Measurements from ENCODE around the gene CHD2.
"Not testable (repeated sequence)": the region's sequence is repeated elsewhere in the genome, so short reads cannot be mapped to it uniquely, and the experiment has no call there.

The CHD2 gene

DNA sequence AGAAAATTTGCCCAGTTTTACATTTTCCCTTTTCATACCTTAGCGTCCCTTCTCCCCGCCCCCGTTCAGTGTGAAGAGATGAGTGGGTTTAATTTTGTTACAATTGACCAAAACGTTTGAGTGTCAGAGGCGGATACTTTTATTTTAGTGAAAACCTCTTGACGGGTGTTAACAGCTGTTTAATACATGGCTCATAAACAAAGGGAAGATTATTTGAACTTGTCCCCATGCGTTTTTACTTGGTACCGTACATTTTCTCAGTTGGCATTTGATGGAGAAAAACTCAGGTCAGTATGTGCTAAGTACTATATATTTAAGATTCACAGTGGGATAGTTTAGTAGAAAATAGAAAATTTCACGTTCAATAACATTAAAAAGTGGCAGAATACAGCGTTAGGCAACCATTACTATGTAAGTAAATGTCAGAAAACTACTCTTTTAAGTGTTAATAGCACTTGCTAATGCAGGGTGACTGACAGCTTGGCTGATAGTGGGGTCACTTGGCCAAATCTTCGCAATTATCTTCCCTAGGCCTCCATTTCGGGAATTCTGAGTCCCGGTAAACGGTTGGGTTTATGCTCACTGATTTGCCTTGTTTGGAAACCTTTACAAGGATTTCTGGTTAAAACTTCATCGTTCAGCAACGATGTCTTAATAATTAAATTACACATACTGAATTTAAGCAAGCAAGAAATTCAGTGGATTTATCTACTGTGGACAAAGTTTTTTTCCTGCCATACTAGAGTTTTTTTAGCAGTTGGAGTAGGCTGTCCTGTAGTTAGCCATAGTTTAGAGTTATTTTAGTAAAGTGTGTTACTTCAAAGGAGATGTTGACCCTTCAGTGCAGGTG is 4.8 kb downstream of the CHD2 start:
- in situ Hi-C loops (cut with HindIII; ENCODE audit: low sequenced_read_pairs), result no loop called here

DNA sequence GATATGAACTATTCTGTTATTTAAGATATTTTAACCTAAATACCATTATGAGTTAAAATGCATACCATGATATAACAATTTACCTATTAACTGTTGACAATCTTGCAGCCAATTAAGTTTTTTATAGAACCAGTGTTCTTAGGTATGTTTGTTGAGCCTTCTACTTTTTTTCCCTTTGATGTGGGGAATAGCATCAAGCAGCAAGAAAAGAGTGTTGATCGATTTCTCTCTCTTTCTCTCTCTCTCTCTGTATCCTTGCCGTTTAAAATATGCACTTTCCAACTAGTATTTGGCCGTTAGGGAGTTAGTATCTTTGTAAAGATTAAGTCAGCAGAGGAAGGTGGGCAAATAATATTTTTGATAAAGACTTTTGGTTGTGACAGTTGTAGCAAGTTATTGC is 5.9 kb downstream of the CHD2 start:
- in situ Hi-C loops (cut with HindIII; ENCODE audit: low sequenced_read_pairs), result no loop called here

DNA sequence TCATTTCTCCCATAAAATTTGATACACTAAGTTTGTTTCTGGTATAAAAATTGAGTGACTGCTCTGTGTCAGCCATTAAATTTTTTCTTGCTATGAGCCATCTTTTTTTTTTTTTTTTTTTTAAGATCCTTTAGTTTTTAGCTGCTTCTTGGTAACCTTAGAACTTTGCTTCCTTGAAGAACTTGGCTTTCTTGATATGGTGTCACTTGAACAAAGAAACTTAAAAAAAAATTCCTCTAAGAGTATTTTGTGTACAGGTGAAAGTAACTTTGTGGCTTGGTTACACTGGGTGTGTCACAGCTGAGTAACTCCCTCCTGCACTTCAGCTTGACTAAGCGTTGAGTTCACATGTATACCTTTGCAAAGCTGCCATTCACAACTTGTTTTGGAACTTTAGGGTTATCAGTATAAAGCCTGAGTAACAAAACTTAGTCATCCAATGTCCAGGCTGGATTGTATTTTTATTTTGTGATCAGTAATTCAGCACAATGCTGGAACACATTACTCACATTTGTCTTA is 6.5 kb downstream of the CHD2 start:
- in situ Hi-C loops (cut with HindIII; ENCODE audit: low sequenced_read_pairs), result no loop called here

DNA sequence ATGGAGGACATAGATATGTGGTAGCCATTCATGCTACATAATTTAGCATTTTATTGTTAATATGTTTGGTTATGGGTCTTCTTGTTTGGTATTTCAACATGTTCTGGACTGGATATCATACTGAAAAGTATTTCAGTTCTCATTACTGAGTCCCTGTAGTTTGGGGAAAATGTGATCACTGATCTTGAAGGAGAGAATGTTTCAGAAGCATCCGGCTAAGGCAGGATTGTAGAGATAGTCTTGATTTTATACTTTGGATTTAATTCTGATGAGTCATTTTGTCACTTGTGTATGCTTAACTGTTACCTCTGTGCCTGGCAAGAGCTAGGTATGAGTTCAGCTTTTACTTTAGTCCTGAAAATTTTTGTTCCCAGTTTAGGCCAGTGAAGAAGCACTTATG is 7.1 kb downstream of the CHD2 start:
- in situ Hi-C loops (cut with HindIII; ENCODE audit: low sequenced_read_pairs), result no loop called here

DNA sequence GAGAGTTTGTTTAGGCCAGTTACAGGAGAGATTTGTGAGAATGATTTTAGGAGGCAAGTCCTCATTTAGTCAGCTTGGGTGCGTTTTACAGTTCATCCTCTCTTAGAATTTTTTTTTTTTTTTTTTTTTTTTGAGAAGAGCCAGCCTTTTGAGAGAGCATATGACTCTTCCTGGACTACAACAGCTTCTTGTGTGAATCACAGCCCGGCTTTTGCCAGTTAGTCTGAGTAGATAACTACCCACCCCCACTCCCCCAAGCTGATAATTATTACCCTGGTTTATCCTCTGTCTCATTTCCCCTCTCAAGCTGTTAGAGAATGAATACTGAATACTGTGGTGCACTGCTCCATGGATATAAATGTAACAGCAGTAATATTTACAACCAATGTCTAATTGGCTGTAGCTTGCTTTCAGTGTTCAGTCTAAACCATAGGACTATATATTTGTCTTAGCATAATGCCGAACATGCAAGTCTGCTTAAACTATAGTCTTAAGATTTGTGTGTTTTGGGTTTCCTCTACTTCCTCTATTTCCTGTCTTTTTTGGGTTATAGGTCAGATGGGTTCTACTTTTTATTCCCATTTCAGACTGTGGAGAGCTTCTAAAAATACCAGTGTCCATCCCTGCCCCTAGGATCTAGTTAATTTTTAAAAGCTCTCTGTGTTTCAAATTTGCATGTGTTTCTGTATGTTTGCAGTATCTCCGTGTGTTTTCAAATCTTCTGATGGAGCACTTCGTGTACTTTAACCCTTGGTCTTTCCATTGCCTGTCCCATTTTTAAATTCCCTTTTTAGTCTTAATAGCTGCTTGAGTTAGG is 8.0 kb downstream of the CHD2 start:
- in situ Hi-C loops (cut with HindIII; ENCODE audit: low sequenced_read_pairs), result no loop called here

DNA sequence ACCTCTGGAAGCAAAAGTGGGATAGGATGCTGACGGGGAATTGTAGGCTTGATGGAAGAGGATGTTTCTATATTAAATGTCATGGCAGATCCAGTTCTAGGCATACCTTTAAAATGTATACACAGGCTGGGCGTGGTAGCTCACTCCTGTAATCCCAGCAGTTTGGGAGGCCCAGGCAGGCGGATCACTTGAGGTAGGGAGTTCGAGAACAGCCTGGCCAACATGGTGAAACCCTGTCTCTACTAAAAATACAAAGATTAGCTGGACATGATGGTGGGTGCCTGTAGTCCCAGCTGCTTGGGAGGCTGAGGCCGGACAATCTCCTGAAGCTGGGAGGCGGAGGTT is 8.6 kb downstream of the CHD2 start:
- in situ Hi-C loops (cut with HindIII; ENCODE audit: low sequenced_read_pairs), result no loop called here

DNA sequence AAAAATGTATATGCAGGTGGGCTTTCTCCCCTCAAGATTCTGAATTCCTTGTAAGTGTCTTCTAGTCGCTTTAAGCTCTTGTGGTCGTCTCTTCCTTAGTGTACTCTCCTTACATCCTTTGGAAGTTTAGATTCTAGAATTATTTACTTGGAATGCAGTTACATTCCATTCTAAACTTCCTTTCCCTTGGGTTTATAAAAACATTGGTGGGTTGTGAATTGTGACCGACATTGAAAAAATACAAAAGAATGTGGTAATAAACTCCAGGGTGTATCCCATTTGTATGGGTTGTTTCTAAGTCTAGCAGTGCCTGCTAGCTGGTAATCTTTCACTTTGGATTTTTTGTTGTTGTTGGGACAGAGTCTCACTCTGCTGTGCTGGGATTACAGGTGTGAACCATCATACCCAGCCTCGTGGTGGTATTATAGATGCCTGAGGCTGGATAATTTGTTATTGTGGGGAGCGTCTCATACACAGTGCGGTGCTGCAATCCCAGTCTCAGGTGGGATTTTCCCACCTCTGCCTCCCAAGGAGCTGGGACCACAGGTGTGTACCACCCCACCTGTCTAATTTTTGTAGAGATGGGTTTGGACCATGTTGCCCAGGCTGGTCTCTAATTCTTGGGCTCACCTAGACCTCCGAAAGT is 9.1 kb downstream of the CHD2 start:
- in situ Hi-C loops (cut with HindIII; ENCODE audit: low sequenced_read_pairs), result no loop called here

DNA sequence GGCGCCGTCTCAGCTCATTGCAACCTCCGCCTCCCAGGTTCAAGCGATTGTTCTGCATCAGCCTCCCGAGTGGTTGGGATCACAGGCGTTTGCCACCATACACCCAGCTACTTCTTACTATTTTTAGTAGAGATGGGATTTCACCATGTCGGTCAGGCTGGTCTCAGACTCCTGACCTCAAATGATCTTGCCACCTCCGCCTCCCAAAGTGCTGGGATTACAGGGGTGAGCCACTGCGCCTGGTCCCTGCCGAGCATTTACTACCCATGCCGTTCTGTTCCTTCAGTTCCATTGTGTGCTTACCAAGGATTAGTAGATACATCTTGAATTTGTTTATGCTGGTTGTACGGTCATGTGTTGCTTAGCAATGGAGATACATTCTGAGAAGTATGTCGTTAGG is 10.3 kb downstream of the CHD2 start:
- in situ Hi-C loops (cut with HindIII; ENCODE audit: low sequenced_read_pairs), result no loop called here

DNA sequence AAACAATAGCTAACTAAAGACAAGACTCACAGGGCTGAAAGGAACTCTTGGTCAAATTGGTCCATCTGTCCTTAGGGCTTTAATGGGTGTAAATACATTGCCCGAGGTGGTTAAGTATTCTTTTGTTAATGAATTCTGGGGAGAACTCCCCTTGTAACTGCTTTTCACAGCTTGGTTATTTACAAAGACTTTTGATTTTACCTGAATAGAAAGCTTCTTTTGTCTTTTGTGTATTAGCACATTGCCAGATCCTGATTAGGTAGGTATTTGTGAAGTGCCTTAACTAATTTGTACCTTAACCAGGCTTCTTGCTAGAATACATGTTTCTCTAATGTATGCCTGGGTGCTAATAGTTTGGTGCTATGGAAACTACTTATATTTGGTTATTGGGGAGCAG is 14.0 kb downstream of the CHD2 start:
- in situ Hi-C loops (cut with HindIII; ENCODE audit: low sequenced_read_pairs), result no loop called here

DNA sequence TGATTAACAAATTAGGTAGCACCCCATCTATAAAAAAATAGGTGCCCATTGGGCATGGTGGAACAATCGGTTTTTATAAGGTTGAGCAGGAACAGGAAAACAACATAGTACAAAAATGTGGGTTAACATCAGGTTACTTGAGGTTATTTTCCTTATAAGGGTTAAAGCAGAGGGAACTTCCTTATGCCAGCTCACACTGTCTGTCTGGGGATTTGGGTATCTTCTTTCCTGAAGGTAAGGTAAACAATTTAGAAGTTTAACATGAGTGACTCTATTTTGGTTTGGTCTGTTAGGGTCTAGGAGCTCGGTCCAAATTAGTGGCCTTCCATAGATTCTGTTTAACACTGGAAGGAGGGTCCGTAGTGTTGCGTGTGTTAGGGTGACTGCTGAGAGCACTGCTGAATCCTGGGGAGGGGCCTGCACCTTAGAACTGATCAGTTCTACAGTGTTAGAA is 14.7 kb downstream of the CHD2 start:
- in situ Hi-C loops (cut with HindIII; ENCODE audit: low sequenced_read_pairs), result no loop called here

DNA sequence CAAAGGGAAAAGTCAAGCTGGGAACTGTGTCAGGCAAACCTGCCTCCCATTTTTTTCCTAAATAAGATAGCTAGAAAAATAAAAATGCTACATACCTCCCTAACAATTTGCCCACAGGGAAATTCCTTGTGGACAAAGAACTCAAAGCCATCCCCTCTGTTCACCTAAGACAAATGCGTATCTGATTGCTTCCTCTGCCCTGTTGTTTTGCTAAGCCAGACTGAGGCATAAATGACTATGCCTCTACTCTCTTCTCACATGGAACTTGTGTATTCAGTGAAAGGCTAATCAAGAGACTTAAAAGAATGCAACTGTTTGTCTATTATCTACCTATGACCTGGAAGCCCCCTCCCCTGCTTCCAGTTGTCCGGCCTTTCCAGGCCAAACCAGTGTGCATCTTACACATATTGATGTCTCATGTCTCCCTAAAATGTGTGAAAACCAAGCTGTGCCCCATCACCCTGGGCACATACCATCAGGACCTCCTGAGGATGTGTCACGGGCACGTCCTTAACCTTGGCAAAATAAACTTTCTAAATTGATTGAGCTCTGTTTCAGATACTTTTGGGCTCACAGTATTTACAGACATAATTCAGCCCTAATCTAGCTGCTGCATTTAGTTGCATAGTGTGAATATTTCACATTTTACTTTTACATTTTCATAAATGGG is 15.8 kb downstream of the CHD2 start:
- in situ Hi-C loops (cut with HindIII; ENCODE audit: low sequenced_read_pairs), result no loop called here

DNA sequence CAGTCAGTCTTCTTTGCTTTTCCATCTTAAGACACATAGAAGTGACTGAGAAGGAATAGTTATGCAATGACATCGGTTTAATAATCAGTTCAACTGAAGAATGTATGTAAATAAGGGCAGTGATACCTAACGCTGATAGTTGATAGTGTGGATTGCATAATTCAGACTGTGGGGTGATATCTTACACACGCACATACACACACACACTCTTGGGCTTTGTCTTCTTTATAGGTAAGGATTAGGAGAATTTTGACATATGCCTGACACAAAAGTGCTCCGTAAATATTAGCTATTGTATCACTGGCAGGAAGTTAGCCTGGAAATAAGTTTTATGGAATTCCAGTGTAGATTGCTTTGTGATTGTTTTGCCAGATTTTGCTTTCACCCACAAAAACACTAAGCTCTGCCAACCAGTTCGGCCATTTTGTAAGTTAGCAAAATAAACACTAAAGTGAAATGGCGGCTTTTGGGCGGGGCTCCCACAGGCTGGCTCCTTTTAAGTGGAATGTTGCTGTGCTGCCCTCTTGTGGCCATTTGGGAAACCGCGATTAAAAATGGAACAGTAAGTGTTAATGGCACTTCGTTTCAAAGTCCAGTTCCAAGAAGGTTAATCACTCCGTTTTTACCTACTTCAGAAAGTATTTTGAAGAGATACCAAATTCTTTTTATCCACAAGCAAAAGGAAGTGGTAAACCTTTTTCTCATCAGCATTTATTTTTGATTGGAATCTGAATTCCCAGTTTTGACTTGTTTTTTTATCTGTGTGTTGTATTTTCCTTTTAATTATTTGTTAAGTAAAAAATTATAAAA is 17.7 kb downstream of the CHD2 start:
- in situ Hi-C loops (cut with HindIII; ENCODE audit: low sequenced_read_pairs), result no loop called here

DNA sequence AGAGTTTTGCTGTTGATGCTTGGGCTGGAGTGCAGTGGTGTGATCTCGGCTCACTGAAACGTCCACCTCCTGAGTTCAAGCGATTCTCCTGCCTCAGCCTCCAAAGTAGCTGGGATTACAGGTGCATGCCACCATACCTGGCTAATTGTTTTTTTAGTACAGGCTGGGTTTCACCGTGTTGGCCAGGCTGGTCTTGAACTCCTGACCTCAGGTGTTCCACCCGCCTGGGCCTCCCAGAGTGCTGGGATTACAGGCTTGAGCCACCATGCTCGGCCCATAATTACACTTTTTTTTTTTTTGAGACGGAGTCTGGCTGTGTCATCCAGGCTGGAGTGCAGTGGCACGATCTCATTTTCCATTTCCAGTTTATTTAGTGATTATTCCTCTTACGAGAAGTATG is 18.8 kb downstream of the CHD2 start:
- in situ Hi-C loops (cut with HindIII; ENCODE audit: low sequenced_read_pairs), result not testable (repeated sequence)

DNA sequence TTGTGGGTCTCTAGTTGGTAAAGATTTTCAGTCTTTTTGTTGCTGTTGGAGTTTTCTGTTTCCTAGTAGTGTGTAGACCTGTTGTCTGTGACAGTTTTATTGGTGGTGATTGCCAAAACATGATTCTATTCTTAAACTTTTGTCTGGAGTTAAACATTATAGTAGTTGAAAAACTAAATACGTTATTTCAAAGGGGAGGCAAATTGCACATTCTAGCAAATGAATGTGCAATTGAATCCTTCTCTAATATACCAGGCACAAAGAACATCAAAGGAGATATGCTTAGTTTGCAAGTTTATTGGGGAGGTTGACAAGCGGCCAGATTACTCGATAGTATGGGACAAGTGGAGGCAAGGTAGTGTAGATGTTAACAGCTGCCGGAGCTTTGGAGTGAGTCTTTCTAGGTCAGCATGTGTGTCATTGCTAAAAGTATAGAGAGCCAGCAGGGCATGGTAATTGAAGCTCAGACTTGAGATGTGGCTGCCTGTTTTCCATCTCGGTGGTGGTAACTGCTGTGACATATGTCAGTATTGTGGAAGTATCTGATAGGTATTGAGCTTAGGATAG is 20.6 kb downstream of the CHD2 start:
- in situ Hi-C loops (cut with HindIII; ENCODE audit: low sequenced_read_pairs), result loop anchor here (10.0 kb wide), 1 partner anchor 136 kb away; no protein-coding TSS in a partner anchor

DNA sequence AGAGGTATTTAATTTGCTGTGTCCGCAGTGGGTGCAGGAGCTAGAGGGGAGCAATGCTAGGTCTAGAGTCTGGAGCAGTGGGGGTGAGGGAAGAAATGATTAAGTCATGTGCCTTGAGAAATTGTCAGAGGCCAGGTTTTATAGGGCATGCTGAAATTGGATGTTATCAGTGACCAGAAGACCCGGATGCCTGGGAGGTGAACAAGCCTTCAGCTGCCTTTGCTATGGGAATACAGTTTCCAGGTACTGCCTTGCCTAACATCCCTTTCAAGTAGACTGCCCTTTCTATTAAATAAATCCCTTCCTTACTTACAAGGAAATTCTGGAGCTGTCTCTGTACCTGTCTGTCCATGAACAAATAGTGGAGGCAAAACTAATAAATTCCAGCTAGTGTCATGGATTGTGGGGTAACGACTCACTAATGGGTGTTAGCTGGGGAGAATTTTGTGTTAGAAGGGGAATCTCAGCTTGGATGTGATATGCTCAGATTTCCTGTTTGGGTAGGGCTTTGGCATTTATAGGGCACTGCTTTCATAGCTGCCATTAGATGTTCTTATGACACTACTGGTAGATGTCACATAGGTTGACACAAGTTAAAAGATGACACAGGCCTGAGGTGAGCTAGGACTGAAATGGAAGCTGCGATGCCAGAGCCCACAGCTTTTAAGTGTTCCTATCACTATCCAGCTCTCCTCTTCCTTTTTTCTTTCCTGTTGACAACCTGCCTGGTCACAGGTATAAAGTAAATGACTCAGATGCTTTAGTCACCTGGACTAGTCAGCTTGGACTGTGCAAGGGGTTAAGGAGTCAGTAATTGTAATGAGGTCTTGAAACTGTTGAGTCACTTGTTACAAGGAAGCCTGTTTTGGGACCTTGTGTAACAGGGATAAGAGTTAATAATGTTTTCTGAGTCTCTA is 21.3 kb downstream of the CHD2 start:
- in situ Hi-C loops (cut with HindIII; ENCODE audit: low sequenced_read_pairs), result loop anchor here (10.0 kb wide), 1 partner anchor 137 kb away; no protein-coding TSS in a partner anchor

DNA sequence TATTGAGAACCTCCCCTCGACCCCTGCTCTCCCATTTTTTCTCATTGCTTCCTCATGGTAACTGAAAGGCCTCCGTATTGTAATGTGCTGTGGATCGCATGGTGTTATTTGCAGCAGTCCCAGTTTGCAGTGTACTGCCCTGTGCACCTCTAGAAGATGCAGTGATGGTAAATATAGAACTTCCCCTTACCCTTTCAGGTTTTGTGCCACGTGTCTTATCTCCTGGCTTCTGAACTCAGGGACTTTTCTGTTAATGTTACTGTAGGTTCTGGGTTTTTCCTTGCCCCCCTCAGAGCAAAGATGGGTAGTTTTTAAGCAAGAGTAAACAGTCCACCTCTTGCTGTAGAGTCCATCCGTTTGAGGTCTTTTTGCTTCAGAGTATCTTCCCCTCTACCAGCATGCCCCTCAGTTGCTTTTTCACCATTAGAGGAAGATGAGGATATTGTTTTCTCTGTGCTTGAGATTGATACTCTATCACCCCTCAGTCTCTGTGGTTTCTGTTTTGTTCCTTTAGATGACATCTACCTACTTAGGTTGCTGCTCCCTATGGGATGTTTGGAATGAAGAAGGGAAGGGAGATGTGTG is 22.4 kb downstream of the CHD2 start:
- in situ Hi-C loops (cut with HindIII; ENCODE audit: low sequenced_read_pairs), result loop anchor here (10.0 kb wide), 1 partner anchor 138 kb away; no protein-coding TSS in a partner anchor

DNA sequence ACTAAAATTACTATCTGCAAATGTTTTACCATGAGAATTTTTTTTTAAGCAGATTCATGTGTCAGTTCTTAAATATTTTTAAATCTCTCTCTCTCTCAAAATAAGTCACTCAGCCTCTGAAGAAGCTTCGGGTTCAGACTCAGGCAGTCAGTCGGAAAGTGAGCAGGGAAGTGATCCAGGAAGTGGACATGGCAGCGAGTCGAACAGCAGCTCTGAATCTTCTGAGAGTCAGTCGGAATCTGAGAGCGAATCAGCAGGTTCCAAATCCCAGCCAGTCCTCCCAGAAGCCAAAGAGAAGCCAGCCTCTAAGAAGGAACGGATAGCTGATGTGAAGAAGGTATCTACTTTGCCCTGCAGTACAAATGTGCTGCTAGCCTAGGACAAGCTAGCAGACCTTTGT is 24.1 kb downstream of the CHD2 start:
- in situ Hi-C loops (cut with HindIII; ENCODE audit: low sequenced_read_pairs), result loop anchor here (10.0 kb wide), 1 partner anchor 139 kb away; no protein-coding TSS in a partner anchor

DNA sequence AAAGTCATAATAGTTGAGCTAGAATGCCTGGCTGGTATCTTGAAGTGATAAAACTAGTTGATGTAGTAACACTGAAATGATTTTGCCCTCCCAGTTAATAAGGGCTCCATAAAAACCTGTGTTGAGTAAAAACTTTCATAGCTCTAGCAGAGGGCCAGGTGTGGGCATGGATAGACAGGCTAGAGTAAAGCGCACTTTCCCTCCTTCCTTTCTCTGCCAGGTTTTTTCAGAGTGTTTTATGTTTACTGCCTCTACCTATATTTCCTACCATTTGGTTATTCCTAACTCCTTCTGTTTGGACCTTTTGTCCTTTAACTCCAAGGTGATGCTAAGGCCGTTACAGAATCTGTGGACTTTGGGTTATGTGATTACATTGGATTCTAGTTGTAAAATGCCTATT is 25.3 kb downstream of the CHD2 start:
- in situ Hi-C loops (cut with HindIII; ENCODE audit: low sequenced_read_pairs), result loop anchor here (10.0 kb wide), 1 partner anchor 141 kb away; no protein-coding TSS in a partner anchor
